CD4-positive, alpha-beta T cell treated with Interleukin-2 at 100 ng/mL for 4 hours (primary cell): Measurements from ENCODE around the gene ZC3HAV1.
"Not testable (repeated sequence)": the region's sequence is repeated elsewhere in the genome, so short reads cannot be mapped to it uniquely, and the experiment has no call there.

Experiments used
- DNase-seq: peaks from one replicate; pipeline ENCODE4 v3.0.0-alpha.2; 2020; ENCODE audit warnings: low spot score

Gene ZC3HAV1

GRCh38 chr7:139086454-139086853 is 23.1 kb downstream of the ZC3HAV1 start:
- no peak for DNase-seq

DNA sequence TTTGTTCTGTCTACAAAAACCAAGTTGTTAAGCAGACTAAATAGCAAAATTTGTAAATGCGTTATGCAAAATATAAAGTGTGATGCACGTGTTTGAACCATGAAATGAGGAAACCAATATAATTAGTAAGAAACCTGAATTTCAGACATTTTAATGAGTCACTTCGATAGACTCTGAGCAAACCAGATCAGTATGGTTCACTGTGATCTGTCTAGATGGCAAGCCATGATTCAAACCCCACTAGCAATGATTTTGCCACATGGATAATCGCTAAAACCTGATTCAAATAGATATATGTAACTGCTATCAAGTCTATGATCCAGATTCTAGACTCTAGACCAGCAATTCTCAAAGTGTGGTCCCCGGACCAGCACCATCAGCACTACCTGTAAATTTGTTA is 24.8 kb downstream of the ZC3HAV1 start:
- peak; percentile 39 for DNase-seq

GRCh38 chr7:139081584-139081983 is 27.9 kb downstream of the ZC3HAV1 start:
- no peak for DNase-seq

- DNase-seq, result no peak
Observed at GRCh38 chr7:139080905-139081304, 28.6 kb downstream of the ZC3HAV1 start.

- DNase-seq, result no peak
Observed at GRCh38 chr7:139079861-139080260, 29.7 kb downstream of the ZC3HAV1 start.

DNA sequence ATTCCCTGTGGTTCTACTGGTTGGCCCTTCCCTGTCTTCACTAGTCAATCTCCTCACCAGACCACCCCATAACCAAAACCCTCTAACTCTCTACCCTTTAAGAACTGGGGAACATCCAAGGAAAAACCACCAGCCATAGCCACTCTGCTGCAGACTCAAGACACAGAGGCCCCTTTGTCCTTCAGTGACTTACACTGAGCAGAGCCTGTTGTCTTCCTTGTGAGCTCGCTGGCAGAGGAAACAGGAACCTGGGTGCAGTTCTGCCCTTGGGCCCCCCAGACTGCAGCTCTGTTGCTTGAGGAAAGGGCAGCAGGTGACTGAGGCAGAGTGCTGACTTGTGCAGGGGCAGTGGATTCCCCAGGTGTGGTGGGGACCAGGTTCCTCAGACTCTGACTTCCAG is 30.6 kb downstream of the ZC3HAV1 start:
- no peak for DNase-seq

DNA sequence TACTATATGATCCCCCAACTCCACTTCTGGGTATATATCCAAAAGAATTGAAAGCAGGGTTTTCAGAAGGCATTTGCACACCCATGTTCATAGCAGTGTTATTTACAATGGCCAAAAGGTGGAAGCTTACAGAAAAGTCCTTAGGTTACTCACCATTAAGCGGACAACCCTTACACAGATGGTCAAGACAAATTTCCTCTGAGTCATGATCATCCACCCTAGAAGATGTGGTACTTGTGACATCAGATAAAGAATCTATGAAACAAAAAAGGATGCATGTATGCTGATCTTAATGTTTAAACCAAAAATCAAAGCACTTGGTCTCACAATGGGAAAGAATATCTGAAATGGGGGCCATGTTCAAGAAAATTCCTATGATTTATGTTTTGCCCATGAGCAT is 31.1 kb downstream of the ZC3HAV1 start:
- DNase-seq, result no peak

DNA sequence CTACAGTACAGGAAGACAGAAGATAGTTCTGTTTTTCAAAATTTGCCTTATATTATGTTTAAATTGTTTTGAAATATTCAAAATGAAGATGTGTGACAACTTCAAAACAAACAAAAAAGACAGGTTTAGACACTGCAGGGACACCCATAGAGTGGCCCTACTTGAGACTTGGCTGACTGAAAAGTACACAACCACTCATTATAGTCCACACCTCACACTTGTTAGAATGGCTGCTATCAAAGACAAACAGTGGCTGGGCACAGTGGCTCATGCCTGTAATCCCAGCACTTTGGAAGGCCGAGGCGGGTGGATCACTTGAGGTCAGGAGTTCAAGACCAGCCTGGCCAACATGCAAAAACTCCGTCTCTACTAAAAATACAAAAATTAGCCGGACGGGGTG is 31.8 kb downstream of the ZC3HAV1 start:
- not testable (repeated sequence) for DNase-seq

GRCh38 chr7:139075871-139076686 is 33.4 kb downstream of the ZC3HAV1 start:
- no peak for DNase-seq

DNA sequence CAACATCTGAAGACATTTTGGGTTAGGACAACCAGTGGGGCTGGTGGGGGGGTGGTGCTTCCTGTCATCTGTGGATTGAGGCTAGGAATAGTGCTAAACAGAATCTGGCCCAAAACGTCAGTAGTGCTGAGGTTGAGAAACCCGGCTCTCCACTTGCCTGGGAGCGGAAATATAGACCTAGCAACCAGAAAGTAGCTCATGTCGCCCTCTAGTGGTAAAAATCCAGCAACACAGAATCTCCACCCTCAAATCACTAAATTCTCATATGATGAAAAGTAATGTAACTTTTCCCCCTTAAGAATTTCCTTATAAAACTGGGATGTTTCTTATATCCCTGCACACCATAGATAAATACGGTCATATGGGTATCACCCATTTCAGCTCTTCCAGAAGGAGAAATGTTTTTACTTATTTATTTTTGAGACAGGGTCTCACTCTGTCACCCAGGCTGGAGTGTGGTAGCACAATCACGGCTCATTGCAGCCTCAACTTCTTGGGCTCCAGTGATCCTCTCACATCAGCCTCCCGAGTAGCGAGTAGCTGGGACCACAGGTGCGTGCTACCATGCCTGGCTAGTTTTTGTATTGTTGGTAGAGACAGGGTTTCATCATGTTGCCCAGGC is 34.4 kb downstream of the ZC3HAV1 start:
- DNase-seq, result peak; percentile 87

DNA sequence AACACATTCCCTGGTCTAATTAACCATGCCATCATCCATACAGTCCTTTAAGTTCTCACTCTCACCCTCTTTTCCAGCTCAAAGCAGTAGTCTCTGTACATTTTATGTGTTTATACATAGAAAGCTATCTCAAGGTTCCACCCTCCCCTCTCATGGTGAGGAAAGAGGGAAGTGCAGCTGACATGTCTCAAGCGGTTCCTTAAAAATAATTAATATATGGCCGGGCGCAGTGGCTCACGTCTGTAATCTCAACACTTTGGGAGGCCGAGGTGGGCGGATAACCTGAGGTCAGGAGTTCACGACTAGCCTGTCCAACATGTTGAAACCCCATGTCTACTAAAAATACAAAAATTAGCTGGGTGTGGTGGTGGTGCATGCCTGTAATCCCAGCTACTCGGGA is 36.7 kb downstream of the ZC3HAV1 start:
- DNase-seq, result no peak

DNA sequence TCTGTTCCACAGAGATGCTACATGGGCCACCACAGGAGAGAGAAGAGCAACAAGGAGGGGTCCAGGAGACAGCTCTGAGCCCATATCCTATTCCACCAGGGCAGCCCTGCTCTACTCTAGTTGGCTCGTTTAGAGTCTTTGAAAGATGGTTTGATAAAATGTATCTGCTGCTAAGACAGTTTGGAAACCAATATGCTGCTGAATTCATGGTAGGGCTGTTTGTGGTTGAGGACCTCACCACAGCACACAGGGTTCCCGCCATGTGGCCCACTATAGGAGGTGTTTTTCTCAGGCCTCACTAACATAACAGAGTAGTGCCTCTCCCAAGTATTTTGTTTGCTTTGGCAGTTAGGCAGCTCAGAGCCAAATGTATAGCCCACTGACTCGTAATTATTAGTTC is 37.8 kb downstream of the ZC3HAV1 start:
- no peak for DNase-seq

- DNase-seq, result no peak
Observed at GRCh38 chr7:139068544-139069399, 40.7 kb downstream of the ZC3HAV1 start.

DNA sequence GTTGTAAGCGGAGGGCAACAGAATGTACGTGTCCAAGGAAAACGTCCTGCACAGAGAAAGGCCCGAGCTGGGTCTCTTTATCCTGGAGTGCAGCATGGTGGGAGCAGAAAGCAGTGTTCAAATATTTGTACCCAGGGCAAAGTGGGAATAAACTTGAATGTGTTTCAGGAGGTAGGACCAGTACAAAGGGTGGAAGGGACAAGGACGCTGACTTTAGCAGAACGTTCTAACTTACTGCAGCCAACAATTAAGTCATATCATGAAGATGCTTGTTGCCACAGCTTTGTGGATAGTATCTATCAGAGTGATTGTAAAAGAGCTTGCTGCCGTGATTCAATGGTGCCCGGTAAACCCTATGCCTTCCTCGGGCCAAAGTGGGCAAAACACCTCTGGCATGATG is 43.2 kb downstream of the ZC3HAV1 start:
- no peak for DNase-seq

- DNase-seq, result no peak
Observed at GRCh38 chr7:139065323-139065722, 44.2 kb downstream of the ZC3HAV1 start.

DNA sequence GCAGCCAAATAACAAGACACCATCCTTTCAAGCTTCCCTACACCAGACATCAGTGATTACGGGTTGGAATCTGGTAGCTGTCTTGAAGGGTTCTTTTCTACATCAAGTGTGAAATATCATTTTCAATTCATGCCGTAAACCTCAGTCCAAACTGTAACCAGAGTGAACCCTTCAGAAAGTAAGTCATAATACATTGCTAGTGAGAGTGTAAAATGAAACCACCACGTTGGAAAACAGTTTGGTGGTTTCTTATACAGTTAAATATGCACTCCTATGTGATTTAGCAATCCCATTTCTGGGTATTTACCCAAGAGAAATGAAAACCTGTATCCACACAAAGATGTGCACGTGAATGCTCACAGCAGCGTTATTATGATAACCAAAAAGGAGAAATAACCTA is 48.1 kb downstream of the ZC3HAV1 start:
- DNase-seq, result no peak

DNA sequence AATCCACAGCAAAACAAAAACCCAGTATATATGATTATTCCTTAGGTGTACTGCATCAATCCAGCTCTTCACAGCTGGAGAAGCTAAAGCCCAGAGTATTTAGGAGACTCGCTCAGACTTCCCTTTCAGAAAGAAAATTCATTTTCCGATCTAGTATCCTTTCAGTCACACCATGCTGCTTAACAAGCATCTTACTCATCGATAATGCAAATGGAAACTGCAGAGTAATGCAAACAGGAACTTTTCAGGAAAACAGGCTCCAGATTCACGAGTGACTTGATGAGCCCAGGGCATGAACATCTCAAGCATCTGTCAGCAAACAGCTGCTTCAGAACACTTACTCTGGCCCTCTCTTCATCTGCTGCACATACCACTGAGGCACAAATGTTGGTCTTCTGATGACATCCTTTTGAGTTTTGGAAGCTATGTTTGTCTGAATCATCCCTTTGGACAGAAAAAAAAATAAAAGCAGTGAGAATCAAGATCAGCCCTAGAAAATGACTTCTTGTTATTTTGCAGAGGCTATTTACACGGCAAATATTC is 48.8 kb downstream of the ZC3HAV1 start:
- no peak for DNase-seq

DNA sequence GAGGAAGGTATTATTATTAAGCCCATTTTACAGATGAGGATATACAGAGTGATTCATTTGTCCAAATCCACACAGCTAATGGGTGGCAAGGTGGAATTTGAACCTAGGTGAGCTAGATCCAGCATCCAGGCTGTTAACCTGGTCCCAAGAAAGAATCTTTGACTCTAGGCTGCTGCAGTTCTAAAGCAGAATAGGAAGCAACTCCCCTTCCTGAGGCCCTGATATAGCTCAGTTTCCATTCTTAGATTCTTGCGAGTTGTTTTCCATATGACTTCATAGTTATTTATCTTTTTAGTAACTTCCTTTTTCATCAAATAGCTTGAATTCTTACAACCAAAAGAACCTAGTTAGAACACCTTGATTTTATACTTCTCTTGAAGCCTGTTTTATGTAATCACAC is 49.6 kb downstream of the ZC3HAV1 start:
- no peak for DNase-seq

GRCh38 chr7:139058943-139059342 is 50.6 kb downstream of the ZC3HAV1 start:
- DNase-seq, result no peak

DNA sequence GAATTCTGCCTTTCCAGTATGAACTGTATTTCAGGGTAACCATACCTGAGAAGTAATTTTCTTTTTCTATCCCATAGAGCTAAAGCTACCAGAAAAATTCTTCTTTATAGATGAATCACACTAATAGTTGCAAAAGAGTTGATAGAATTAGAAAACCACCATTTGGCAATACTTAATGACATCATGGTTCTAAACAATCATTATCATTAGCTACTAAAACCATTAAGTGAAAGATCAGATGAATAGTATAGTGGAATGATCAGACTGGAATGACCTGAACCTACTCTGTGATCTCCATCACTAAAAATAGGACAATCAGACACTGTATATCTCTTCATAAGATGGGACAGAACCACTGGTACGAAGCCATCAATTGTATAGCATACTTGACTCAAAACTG is 53.8 kb downstream of the ZC3HAV1 start:
- DNase-seq, result no peak

DNA sequence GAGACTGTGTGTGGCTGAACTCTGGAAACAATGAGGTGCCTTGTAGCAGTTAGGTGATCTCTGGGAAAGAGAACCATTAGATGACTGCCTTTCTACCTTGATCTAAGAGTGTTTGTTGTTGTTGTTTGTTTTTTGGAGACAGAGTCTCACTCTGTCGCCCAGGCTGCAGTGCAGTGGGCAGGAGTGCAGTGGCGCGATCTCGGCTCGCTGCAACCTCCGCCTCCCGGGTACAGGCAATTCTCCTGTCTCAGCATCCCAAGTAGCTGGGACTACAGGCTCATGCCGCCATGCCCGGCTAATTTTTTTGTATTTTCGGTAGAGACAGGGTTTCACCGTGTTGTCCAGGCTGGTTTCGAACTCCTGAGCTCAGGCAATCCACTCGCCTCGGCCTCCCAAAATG is 54.9 kb downstream of the ZC3HAV1 start:
- not testable (repeated sequence) for DNase-seq

GRCh38 chr7:139054101-139054500 is 55.4 kb downstream of the ZC3HAV1 start:
- no peak for DNase-seq

- no peak for DNase-seq
Observed at GRCh38 chr7:139051655-139052054, 57.9 kb downstream of the ZC3HAV1 start.
